GM21717 (cell line): Measurements from ENCODE around the gene ZNF212.

Source experiments
- ATAC-seq: cut with Tn5 transposase; IDR thresholded peaks from one replicate; pipeline ENCODE4 v1.9.1; 2021; ENCODE audit warnings: mild to moderate bottlenecking, moderate library complexity; ENCODE audit not compliant: unreplicated experiment

ZNF212 gene

DNA sequence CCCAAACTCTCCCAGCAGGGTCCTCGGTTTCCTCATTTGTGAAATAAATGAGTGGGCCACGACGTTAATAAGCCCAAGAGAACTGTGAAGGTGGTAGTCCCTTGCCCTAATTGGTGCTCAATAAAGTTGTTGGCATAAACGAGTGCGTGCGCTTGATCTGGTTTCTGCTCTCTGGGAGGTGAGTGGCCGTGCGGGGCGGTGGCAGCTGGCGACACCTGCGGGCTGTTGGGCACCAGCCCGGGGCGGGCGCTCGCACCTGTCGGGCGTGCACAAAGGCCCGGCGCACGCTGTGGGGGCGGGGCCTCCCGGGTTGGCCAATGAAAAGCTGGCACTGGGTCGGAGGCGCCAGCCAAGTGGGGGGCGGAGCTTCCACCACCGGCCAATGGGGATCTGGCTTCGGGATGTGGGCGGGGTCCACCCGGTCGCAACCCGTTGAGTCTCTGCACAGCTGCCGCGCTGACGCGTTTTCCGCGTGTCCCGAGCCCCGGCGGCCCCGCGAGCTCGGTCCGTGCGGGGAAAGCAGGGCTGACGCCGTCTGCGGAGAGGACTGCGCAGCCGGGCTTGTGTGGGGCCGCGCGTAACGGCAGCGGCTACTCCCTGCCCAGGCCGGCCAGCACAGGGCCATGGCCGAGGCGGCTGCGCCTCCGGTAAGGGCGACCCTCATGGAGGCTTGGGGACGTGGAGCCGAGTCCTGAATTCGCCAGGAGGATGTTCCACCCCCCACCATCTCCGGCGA, 45.6 kb downstream of the ZNF212 start:
- ATAC-seq: peak; percentile 98

DNA sequence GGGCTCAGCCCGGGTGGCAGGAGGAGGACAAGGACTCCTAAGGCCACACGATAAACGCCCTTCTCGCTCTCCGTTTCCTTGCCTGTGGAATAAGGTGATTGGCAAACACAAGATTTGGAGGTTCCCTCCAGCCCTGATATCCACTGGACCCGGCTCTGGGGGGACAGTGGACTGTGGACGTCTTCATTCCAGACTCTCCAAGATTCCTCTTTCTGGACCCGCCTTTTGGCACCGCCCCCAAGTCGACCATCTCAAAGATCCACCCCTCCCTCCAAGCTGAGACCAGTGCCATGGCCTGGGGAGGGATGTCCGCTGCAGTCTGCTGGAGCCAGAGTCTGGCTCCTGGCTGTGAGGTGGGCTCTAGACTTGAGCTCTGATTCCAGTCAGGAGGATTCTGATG, 46.2 kb downstream of the ZNF212 start:
- no peak for ATAC-seq

DNA sequence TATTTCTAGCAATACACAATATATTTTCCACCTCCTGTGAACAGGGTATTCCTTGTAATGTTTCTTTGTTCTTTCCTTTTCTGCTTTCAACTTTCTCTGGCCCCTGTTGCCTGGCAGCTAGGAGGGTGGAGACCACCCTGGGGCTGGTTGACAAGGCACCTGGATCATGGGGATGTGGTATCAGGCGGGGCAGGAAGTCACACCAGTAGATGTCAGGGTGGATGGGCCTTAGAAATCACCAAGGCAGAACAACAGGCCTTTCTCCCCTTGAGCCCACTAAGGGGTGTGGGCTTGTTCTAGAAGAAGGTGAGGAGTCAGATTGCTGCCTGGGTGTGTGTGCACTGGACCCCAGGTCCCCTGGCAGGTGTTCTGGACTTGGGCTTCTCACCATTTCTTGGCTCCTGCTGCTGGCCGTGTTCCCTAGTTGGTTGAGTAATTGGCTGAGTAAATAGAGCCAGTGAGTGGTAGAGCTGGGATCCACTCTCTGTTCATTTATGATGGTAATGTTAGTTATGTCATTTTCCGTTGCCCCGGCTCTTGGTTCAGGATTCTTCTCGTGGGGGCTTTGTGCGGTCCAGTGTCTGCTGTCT, 47.5 kb downstream of the ZNF212 start:
- no peak for ATAC-seq

DNA sequence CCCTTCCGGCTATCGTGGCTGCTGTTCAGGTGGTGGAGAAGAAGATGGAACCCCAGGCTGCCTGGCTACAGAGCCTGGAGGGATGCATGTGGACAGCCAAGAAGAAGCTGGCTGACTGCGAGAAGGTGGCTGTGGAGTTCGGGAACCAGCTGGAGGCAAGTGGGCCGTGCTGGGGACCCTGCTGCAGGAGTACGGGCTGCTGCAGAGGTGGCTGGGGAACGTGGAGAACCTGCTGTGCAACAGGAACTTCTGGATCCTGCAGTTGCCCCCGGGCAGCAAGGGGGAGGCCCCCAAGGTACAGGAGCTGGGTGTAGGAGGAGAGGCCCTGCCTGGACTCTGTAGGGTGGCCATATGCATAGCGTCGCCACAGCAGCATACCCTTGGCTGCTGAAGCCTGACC, 48.2 kb downstream of the ZNF212 start:
- no peak for ATAC-seq

DNA sequence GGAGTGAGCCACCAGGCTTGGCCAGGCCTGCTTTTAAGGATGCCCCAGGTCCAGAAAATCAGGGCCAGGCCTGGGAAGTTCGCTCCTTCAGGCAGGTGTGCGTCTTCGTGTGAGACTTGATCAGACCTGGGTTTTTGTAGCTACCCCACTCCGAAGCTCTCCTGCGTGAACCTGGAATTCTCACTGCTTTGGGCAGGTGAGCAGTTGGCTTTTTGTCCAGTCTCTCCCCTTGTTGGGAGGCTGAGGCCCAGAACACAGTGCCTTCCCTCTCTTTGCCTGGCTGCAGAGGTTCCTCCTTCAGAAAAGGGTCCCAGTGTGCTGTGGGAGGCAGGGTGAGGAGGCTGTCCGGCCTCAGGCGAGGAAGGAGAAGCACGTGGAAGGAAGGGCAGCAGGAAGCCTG, 49.8 kb downstream of the ZNF212 start:
- no peak for ATAC-seq

DNA sequence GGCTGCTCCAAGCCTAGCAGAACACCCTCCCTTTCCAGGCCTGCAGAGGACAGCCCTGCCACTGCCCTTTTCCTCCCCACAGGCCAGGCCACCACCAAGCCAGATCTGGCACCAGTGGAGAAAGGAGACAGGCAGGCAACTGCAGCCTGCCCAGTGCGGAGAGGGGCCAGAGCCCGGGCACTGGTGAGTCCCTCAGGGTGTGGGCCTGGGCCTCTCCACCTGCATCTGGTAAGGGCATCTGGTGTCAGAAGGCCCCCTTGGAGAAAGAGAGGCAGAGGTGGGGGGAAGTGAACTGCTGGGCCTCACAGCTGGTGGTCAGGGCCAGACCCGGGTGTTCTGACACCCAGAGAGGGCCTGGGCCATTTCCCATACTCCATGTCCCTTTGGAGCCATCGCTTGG, 50.4 kb downstream of the ZNF212 start:
- ATAC-seq: no peak

DNA sequence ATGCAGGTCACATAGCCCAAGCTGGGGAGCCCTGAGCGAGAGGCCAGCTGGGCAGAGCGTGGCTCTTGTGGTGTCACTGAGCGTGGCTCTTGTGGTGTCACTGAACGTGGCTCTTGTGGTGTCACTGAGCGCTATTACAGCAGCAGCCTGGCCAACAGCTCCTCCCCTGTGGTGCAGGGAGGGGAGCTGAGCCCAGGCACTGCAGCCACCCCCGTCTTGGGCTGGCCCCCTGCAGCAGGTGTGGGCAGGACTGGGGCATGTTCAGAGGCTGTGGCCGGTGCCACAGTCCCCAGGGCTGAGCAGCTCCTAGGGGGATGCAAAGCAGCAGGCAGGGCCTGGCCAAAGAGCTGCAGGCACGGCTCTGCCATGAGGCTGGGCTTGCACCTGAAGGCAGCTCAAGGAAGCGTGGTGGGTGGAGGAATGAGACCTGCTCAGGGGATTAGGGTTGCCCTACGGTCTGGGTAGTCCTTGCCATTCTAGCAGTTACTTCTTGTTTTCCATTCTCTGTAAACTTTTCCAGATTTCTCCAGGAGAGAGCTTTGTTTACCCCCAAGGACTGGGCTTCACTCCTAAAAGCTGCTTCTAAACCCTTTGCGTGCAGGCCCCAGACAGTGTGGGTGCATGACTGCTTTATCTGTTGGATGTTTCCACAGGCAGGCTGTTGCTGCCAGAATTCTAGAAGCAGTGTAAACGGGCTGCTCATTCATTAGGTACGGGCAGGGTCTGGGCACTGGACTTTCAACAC, 51.8 kb downstream of the ZNF212 start:
- no peak for ATAC-seq

DNA sequence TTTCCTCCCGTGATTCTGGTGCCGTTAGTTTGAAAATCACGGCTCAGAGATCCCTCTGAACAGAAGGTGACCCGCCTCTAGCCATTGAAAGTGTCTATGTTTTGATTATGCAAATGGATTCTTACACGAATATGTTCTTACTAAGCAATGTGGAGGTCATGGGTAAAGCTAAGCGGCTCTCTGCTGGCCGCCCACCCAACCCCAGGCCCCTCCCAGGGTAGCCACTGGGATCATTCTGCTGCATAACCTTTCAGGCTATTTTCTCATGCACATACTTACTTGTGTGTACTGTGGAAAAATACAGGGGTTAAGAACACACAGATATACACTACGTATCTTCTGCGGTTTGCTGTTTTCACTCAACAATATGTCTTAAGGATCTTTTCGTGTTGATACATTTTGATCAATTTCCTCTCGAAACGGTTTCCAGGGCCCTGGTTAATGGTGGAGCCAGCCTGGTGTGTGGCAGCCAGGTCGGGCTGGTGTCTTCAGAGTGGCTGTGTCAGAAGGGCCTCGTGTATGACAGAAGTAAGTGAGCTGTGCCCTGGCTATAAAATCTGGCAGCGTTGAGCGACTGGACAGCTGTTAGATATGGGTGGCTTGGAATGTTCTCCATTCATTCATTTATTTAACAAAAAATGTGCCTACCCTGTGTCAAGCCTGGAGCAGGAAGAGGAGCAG, 52.5 kb downstream of the ZNF212 start:
- ATAC-seq: no peak

DNA sequence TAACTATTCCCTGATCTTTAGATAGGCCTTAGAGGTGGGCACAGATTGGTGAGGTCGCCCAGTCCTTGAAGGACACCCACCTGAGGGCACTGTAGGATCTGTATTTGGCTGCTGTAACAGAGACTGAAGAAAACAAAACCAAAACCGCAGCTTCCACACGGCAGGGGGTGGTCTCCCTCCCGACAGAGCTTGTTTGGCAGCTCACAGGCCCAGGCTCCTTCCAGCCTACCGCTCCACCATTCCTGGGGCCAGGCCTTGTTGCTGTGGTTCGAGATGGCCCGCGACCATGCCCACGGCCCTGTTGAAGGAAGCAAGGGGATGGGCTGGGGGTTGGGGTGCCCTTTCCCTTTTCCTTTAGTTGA, 53.0 kb downstream of the ZNF212 start:
- no peak for ATAC-seq

DNA sequence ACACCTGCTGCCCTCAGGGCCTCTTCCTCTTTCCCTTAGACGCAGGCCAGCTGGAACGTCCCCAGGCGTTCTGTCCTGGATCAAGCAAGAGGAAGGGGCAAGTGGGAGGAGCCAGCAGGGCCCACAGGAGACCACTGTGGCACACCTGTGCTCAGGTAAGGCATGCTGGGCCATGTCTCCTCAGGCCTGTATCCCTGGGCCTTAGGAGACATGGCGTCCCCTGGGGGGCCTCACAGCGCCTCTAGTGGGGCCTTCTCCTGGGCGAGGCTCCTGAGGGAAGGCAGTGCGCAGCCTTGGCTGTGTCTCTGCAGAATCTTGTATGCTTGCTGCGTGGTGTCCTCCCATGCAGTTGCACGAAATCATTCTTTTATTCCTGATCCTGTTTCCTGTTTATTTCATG, 53.9 kb downstream of the ZNF212 start:
- ATAC-seq: no peak

DNA sequence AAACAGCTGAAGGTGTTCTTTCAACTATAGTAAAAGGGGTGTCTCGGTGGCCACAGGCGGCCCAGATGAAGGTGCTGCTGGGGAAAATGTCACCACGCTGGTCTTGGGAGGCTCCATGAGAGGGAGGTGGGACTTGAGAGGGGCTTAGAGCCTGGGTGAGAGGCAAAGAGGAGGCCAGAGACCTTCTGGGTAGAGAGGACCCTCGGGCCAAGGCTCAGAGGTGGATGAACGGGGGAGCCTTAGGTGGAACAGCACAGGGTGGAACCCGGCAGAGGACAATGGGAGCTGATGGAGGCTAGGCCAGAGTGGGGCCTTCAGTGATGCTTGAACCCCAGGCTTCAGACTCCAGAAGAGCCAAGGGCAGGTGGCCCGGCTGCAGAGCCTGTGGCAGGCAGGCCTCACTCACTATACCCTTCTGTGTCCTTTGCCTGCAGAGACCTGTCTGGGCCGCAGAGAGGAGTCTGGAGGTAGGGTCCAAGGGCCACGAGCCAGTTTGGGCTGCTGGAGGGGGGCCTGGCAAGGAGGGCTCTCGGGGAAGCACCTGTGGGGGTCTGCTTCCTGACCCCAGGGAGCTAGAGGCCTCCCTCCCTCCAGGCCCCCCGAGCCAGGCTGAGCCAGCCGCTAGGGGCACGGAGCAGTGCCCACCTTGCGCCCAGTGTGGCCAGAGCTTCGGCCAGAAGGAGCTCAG, 54.6 kb downstream of the ZNF212 start:
- no peak for ATAC-seq

DNA sequence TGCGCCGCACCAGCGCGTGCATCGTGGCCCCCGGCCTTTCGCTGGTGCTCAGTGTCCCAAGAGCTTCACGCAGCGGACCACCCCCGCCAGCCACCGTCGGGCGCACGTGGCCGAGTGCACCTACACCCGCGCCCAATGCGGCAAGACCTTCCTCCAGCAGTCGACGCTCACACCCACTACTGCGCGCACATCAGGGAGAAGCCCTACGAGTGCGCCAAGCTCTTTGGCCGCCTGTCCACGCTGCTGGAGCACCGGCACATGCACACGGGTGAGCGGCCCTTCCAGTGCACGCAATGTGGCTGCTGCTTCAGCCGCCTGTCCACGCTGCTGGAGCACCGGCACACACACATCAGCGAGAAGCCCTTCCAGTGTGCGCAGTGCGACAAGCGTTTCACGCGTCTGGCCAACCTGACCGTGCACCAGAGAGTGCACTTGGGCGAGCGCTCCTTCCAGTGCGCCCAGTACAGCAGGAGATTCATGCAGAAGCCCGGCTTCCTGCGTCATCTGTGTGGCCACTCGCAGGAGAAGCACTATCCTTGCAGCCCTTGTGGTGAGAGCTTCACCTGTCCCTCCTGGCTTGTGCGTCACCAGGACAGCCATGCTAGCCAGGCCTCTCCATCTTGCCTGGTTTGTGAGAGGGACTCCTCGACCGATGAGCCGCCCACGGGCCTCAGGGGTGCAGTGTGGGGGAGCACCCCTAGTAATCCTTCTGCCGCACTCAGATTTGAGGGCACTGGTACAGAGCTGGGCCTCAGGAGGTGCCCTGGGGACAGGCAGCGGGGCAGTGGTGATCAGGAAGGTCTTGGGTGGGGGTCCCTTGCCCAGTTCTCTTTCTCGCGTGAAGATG, 55.4 kb downstream of the ZNF212 start:
- ATAC-seq: no peak

DNA sequence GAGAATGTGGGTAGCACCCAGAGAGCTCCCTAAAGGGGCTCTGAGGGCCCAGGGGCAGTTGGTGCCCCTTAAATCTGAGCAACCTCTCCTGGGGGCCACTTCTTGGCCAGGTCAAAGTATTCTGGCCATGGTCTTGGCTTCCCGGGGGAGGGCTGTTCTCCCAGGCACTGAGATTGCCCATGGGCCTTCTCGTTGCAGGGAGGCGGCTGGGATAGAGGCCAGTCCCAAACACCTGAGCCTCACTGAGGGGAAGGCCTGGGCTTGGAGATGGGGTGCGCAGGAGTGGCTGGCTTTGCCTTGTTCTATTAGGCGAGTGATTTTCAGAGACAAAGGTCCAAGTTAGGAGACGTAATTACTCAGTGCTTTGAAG, 56.0 kb downstream of the ZNF212 start:
- ATAC-seq: no peak

DNA sequence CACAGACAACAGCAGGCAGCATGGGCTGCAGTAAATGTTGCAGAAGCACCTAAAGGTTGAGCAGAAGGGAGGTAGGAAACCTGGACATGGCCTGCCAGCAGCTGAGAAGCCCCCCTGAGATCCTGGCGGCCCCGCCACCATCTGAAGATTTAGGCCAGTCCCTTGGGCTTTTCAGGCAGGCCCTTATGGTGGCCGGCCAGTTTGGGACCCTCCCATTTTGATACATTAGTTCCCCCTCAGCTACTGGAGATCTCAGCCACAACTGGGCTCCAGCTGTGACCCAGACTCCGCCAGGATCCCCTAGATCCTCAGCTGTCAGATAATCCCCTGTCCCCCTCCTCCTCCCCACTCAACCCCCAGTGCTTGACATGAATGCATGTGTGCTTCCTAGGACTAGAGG, 56.9 kb downstream of the ZNF212 start:
- ATAC-seq: no peak

DNA sequence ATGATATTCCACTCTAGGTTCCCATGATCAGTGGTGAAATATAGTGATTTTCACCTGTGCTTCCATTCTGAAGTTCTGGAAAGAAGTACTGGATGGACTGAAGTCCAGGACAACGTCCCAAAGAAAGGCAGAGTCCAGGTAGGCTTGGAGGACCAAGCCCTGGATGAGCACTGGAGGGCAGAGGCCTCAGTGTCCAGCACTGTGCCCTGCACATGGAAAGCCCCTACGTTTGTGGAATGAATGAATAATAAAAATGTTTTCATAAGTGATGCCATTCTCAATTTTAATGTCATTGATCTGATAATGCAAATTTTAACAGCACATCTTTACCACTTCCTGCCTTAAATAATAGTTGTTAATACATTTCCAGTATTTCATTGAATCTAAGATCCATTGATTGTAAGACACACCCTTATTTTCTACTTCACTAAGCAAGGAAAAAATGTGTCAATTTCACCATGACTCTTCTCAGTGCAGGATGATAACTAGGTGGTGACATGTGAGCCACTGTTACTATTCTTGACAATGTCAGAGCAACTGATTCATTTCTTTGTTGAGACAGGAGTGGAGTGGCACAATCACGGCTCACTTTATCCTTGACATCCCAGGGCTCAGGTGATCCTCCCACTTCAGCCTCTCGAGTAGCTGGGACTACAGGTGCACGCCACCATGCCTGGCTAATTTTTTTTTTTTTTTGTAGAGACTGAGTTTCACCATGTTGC, 57.7 kb downstream of the ZNF212 start:
- ATAC-seq: no peak

DNA sequence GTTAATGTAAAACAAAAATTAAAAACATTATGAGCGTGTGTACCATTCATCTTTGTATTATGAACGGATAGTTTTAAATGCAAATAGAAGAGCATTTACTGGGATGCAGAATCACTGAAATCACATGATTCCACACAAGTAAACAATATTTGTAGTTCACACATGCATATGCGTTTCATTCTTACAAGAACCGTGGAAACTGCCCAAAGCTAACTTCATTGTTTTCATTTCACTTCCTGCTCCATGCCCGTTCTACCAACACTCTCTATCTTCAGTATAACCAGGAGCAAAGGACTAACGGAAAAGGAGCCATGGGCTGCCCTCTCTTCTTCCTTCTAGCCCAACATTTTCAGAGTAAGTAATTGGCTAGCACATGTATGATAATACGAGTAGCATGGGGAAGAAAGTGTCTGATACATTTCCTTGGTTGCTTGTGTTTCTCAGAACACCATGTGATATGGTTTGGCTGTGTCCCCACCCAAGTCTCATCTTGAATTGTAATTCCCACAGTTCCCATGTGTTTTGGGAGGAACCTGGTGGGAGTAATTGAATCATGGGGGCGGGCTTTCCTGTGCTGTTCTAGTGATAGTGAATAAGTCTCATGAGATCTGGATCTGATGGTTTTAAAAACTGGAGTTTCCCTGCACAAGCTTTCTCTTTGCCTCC, 61.3 kb downstream of the ZNF212 start:
- no peak for ATAC-seq

DNA sequence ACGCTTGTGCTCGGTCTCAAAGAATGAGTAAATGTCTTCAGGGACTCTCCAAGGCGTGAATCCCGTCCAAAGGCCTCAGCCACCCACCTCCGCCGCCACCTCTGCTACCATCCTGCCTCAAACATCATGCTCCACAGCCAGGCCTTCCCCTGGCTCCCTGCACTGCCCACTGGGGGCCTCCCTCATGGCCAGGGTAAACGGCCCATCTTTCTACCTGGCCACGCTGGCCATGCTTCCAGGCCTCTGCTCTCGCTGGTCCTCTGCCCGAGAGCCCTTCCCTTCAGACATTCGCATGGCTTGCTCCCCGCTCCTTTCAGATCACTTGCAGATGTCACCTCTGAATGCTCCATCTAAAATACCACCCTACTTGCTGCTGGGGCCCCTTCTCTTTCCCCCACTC, 62.8 kb downstream of the ZNF212 start:
- no peak for ATAC-seq

DNA sequence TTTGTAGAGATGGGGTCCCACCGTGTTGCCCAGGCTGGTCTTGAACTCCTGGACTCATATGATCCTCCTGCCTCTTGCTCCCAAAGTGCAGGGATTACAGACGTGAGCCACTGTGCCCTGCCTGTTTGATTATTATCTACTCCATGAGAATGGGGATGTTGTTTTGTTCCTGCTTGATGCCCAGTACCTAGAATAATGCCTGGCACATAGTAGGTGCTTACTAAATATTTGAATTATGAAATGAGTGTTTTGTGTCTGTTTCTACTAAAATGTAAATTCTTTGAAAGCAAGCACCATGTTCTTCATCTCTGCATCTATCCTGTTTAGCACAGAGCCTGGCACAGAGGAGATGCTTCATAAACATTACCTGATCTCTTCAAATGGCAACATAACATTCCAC, 63.4 kb downstream of the ZNF212 start:
- no peak for ATAC-seq

DNA sequence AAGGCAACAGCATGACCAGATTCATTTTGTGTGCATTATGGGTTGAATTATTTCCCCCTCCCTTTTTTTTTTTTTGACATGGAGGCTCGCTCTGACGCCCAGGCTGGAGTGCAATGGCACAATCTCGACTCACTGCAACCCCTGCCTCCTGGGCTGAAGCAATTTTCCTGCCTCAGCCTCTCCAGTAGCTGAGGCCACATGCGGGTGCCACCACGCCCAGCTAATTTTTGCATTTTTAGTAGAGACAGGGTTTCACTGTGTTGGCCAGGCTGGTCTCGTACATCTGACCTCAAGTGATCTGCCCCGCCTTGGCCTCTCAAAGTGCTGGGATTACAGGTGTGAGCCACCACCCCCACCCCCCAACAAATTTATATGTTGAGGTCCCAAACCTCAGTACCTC, 64.6 kb downstream of the ZNF212 start:
- ATAC-seq: no peak
